ENCODE data around the gene KIAA1217.

The KIAA1217 gene

DNA sequence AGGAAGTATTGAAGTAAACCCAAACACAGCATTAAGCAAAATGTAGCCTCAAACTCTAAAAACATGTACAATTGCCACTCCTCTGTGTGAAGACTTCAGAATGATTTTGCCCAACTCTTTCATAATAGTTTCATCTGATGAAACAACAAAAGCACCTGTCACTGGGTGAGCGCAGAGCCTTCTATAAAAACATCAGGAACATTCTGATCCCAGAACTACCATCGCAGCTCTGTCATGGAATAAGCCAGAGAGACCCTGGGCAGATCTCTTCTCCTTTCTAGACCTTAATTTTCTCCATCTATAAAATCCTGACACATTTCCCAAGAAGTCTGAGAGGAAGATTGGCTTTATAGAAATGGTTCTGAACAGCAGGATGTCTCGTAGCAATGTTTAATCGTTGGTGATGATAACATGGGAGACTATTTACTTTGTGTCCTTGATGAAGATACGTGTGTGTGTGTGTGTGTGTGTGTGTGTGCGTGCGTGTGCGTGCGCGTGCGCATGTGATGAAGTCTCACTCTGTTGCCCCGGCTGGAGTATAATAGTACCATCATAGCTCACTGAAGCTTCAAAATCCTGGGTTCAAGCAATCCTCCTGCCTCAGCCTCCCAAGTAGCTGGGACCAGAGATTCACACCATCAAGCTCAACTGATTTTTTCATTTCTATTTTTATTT is 198.0 kb downstream of the KIAA1217 start:
- DNase-seq (ENCODE audit: low read depth in 2 of 2) = no peak

- no peak for DNase-seq (ENCODE audit: low read depth in 2 of 2)
Observed at GRCh38 chr10:24407928-24408327, 199.0 kb downstream of the KIAA1217 start.

DNA sequence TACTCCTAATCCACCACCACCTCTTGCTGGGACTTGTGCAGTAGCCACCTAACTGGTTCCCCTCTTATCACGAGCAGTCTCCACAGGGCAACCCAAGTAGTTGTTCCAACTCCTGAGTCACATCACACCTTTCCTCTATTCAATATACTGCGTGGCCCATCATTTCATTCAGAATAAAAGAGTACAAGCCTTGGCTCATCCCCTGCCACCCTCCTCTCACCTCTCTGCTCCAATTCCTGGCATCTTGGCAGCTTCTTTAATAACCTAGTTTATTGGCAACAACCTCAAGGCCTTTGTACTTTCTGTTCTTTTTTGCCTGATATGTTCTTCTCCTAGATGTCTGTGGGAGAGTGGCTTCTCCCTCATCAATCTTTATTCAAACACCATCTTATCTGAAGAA is 199.4 kb downstream of the KIAA1217 start:
- DNase-seq (ENCODE audit: low read depth in 2 of 2) = no peak

DNA sequence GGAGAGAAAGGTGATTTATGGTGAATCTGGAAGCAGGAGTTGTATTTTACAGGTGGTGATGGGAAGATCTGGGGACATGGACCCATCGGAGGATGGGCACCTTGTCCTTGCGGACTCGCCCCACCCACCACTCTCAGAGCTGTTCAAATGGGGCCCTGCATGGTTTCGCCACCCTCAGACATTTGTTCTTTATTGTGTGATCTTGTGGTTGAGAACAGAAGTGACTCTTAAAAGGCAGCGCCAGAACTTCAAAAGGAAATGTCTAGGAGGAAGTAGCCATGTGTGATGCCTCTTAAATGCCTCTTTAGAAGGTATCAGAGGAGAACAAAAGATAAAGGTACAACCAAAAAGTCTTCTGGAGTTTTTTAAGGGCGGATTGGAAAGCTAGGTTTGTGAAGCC is 205.7 kb downstream of the KIAA1217 start:
- no peak for DNase-seq (ENCODE audit: low read depth in 2 of 2)

DNA sequence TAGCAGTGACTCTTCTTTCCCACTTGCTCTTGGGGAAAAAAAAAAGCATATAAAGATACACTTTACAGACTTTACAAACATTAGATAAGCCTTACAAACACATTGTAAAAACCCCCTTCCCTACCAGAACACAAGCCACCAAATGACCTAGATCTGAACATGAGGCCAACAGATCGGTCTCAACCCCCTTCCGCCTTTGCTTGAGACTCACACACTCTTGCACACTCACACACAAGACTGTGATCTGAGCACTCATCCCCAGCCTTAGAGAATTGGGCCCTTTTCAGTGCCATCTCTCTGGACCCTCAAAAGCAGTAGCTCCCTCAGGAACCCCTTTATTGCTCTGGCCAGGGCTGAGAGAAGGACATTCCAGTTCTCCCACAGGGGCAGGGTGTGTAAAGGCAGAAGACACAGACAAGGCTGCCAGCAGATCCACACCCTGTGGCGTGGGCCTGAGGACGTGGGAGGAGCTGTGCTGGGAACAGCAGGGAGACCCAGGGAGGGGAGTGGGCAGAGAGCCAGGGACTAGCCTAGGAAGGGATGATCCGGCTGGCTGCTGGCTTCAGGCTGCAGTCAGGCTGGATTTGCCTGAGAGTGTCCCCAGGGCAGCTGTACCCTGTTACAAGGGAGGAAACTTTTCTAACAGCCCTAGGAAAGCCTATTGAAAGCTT is 206.7 kb downstream of the KIAA1217 start:
- no peak for DNase-seq (ENCODE audit: low read depth in 2 of 2)

DNA sequence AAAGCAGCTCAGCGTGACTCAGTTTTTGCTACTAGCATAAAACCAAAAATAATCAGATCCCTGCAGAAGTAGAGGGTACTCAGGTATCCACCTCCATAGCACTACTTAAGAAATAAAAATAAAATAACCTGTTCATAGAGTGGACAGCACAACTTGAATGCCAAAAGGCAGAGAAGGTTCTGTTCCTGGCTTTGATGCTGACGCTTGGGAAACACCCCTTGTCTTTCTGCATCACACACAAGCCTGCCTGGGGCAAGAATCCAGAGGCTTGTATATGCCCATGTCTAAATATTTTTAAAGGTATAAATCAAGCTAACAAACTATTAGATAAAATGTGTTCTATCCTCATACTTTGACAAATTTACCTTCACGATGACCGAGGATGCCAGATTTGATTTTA is 207.3 kb downstream of the KIAA1217 start:
- DNase-seq (ENCODE audit: low read depth in 2 of 2) = no peak

DNA sequence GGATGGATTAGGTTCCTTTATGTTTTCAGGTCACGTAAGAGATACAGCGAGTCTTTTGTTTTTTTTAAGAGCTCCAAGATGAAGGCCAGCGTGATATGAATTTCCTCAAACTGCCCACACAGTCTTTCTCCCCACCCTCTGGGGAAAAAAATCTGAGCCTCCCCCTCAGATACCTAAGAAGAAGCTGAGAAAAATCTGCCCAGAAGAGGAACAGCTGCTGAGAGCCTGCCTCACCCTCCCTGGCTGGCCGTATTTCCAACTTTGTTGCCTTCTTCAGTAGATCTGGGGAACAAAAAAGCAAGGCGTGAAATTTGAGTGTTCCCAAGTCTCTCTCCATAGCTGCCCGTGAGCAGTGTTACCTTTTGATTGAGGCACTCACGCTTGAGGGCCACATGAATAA is 208.1 kb downstream of the KIAA1217 start:
- DNase-seq (ENCODE audit: low read depth in 2 of 2) = no peak

- no peak for DNase-seq (ENCODE audit: low read depth in 2 of 2)
Observed at GRCh38 chr10:24418532-24418931, 209.6 kb downstream of the KIAA1217 start.

DNA sequence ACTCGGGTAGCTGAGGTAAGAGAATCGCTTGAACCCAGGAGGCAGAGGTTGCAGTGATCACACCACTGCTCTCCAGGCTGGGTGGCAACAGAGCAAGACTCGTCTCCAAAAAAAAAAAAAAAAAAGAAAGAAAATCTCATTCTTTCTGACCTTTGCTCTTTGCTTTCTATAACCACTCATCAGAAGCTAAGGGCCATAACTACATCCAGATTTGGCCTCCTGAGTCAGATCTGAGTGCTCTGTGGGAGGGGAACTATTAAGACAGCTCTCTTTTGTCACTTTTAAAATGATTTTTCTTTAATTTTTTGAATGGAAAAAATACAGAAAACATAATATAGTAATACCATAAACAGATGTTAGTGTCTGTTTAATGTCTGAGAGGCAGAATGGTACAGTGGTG is 210.1 kb downstream of the KIAA1217 start:
- no peak for DNase-seq (ENCODE audit: low read depth in 2 of 2)

DNA sequence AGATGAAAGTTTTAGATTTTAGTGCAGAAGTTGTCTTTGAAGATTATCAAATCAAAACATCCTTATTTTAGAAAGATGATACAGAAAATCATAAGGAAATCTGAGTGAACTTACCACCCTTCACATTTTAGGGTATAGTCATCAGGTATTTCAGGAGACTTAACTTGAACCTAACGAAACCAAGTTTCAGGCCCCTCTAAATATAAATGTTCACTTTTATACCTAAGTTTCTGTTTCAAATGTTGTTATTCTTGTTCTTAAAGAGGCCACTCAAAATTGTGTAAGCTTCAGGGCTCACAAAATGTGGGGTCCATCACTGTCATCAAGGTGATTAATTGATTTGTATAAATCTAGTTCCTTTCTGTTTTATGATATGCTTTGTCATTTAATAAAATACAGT is 216.2 kb downstream of the KIAA1217 start:
- no peak for DNase-seq (ENCODE audit: low read depth in 2 of 2)

DNA sequence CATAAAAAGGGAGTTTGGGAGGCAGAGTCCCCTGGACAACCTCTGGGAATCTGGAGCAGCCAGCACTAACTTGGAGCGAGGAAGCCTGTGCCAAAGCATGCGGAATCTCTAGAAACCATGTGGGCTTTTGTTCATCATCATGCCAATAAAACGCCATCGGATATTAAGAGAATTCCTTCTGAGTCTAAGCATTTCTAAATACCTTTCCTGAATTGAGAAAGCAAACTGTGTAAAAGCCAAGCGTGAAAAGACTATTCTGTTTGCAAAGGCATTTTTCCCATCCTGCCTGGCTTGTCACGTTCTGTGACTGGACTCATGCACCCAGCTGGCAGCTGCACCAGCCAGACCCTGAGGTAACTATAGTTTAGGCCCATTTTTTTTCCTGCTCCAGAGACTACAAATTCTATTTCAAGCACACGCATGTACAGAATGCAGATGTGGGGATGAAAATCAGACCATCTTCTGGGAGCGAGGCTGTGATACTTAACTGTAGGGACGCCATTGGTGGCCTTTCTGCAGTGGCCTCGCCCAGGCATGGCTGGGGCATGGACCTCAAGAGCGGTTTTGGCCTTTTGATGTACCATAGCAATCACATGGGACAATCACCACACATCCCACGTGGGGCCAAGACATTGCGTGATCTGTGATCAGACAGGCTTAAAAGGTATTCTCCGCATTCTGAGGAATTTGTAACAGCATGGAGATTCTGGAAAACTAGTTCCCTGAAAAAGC is 218.9 kb downstream of the KIAA1217 start:
- DNase-seq (ENCODE audit: low read depth in 2 of 2) = no peak

DNA sequence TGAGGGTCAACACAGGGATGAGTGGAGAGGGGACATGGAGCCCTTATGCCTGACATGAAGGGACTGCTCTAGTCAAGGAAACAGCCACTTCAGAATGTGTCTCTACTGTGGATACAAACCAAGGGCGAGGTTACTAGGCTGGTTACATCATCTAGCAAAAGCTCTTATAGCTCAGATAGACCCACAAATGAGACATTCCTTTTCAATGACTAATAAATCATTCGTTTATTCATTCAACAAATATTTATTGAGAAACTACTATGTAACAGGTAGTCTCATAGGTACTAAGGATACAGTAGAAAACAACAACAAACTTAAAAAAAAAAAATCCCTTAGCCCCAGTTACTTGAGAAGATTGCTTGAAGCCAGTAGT is 219.5 kb downstream of the KIAA1217 start:
- no peak for DNase-seq (ENCODE audit: low read depth in 2 of 2)

DNA sequence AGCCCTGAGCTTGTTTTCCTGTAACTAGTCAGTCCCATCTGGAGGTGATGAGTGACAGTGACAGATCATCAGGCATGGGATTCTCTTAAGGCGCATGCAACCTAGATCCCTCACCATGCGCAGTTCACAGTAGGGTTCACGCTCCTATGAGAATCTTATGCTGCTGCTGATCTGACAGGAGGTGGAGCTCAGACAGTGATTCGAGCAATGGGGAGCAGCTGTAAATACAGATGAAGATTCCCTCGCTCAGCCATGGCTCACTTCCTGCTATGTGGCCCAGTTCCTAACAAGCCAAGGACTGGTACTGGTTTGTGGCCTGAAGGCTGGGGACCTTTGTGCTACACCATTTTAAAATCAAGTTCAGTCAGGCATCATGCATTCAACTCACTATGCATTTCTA is 221.7 kb downstream of the KIAA1217 start:
- DNase-seq (ENCODE audit: low read depth in 2 of 2) = no peak

GRCh38 chr10:24432478-24433416 is 223.8 kb downstream of the KIAA1217 start:
- DNase-seq (ENCODE audit: low read depth in 2 of 2) = no peak

DNA sequence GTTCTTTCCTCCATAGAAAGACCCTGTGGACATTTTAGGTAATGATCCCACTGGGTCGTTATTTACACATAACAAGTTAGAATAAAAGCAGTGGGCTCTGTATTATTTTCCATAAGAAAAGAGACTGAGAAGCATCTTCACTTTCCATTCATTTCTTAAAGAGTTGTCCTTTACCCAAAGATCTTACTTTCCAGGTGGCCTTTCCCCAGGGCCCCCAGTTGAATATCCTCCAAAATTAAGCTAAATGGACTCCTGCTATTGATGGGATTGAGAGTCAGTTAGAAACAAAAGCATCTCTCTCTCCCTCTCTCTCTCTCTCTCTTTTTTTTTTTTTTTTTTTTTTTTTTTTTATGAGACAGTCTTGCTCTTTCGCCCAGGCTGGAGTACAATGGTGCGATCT is 224.8 kb downstream of the KIAA1217 start:
- DNase-seq (ENCODE audit: low read depth in 2 of 2) = no peak

DNA sequence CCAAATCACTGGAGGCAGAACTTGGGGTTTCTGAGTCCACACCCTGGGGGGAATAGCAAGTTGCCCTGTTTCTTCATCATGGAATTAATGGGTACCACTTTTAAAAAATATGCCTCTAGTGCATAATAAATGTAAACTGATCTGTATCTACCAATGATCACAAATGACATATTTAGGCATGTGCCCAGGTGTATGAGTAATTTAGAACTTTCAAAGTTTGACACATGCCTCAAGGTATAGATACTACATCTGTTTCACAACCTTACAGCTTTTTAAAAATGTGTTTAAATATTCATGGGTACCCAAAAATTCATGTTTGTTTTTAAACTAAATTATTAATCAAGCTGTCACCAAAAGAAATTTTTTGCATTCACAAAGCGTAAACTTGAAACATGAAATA is 226.0 kb downstream of the KIAA1217 start:
- DNase-seq (ENCODE audit: low read depth in 2 of 2) = no peak

- DNase-seq (ENCODE audit: low read depth in 2 of 2) = no peak
Observed at GRCh38 chr10:24435374-24435773, 226.4 kb downstream of the KIAA1217 start.

DNA sequence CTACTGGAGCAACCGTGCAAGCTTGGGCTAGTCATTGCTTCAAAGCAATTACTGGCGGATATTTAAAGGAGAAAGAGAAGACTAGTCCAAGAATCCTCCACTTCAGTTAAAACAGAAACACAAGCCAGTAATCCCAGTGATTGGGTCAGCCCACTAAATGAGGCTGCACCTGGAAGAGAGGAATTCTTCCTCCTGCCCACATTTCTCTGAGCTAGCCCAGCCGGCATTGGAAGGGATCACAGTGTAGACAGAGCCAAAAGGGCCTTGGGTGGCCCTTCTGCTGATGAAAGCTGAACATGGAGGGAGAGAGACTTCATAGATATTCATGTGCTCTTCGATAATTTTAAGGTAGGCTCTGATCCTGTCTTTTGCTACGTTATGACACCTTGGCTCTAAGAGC is 228.4 kb downstream of the KIAA1217 start:
- no peak for DNase-seq (ENCODE audit: low read depth in 2 of 2)

DNA sequence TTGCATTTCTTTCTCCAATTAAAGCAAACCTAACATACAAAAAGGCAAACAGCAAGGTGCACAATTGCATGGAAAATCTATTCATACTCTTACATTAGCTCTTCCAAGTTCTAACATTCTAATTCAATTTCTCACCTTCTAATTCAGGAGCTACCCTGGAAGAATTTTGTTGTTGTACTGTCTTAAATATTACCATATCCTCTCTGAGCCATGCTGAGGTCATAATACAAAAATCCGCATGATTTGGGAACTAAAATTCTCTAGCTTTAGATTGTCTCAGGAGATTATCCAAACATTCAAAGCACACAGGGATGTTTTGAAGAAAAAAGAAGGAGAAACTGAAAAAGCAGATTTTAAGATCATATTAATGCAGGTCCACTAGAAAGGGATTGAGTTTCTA is 229.9 kb downstream of the KIAA1217 start:
- DNase-seq (ENCODE audit: low read depth in 2 of 2) = no peak

DNA sequence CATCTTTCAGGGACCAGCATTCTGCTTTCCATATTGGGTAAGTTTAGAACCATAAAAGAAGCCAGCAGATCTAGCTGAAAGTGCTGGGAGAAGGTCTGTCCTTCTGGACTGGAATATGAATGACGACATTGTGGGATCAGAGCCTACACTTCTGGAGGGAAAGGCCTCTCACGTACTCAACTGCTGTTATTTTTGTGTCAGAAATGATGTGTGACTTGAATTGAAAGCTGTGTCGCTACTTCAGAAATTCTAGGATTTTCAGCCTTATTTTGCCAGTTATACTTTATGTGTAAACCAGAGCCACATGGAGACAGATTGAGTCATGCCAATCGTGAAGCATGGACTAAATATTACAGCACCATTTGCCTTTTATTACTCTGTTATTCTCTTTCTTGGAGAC is 231.0 kb downstream of the KIAA1217 start:
- no peak for DNase-seq (ENCODE audit: low read depth in 2 of 2)

- DNase-seq (ENCODE audit: low read depth in 2 of 2) = no peak
Observed at GRCh38 chr10:24440817-24441797, 232.2 kb downstream of the KIAA1217 start.
